ENCODE data around the gene DCTN2. TPM values are rescaled to one million over a fixed set of nuclear protein-coding genes. Genes with fewer than 3 reads are reported as not detected.
A peak's percentile ranks its signal among the peaks of the same experiment; 100 is the strongest.

DCTN2 gene
- total RNA-seq, 2 experiments from 2014 or later, result 39.6 TPM

DNA sequence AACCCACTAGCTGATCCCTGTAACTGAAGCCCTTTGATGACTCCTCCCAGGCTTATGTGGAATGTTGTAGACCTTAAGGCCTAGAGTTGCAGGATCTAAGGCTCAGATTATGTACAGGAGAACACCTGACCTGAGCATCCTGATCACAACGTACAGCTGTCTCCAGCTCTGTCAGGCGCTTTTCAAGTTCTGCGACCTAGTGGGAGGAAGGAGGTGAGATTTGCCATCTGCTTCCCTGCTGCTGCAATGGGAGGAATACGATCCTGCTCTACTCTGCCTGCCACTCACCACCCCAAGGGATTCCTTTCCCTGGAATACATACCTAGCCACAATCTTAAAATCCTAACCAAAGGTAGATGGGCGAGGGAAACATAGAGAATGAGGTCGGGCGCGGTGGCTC, 13.9 kb downstream of the DCTN2 start:
- DNase-seq (no peak), ATAC-seq (ENCODE audit: poor library complexity) (no peak)
- peaks cover 87% of the 10 kb centered on the region for H3K36me3 Mint-ChIP-seq (ENCODE audit: low read depth)
- H3K4me1 ChIP-seq (ENCODE audit: insufficient read depth, low read length), result no peaks in the 10 kb centered on the region
- H3K9me3 Mint-ChIP-seq, result no peaks in the 10 kb centered on the region
- no peak overlapping the region for H3K27ac ChIP-seq (ENCODE audit: low read depth in 1 of 2, low read length in 2 of 2)
- no peak overlapping the region for H3K4me3 ChIP-seq (ENCODE audit: low read length)
- peaks cover 73% of the 10 kb centered on the region for H3K36me3 ChIP-seq (ENCODE audit: insufficient read depth, low read length)
- intact Hi-C loops (cut with DNase I, micrococcal nuclease), result no loop called here
- no peaks in the 10 kb centered on the region for H3K9me3 ChIP-seq (ENCODE audit: control insufficient read depth in 1 of 2, insufficient read depth in 1 of 2, low read length in 2 of 2)
- ChIA-PET POLR2A (no interaction called here), CTCF (no interaction called here)
- no peaks in the 10 kb centered on the region for H3K27me3 Mint-ChIP-seq
- no peaks in the 10 kb centered on the region for H3K27me3 ChIP-seq (ENCODE audit: control insufficient read depth in 1 of 2, insufficient read depth in 2 of 2, low read length in 2 of 2)
- no peaks in the 10 kb centered on the region for H3K4me1 Mint-ChIP-seq (ENCODE audit: low read depth)
- H3K4me3 Mint-ChIP-seq, result no peak overlapping the region
- no peak overlapping the region for H3K27ac Mint-ChIP-seq
- TF ChIP-seq CTCF (IDR thresholded peaks at IDR 0.05), result no peak

DNA sequence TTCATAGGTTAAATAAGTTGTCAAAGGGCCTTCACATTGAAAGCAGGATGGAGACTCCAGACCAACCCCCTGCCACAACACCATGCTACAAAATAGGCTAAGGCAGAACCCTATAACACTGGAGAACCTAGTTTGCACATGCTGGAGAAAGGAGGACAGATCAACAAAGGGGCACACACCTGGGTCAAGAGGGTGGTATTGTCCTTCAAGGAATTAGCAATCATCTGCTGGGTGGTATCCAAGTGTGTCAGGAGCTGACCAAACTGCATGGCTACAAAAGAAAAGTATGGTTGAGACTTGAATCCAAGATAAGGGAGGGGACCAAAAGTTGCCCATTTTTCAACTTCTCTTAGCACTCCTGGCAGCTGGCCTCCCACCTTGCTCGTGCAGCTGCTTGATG, 15.2 kb downstream of the DCTN2 start:
- Mint-ChIP-seq H3K4me3 (no peak overlapping the region), H3K27ac (peak overlapping the region; percentile 33), H3K36me3 (ENCODE audit: low read depth) (peaks cover 94% of the 10 kb centered on the region), H3K4me1 (ENCODE audit: low read depth) (no peaks in the 10 kb centered on the region), H3K27me3 (no peaks in the 10 kb centered on the region), H3K9me3 (no peaks in the 10 kb centered on the region)
- H3K27me3 ChIP-seq (ENCODE audit: control insufficient read depth in 1 of 2, insufficient read depth in 2 of 2, low read length in 2 of 2), result no peaks in the 10 kb centered on the region
- ChIA-PET POLR2A (interaction anchor here (0.6 to 1.4 kb wide), 2 partner anchors 15 to 25 kb away, joined by 3 to 6 read pairs; partner anchors contain the start of gene DCTN2), CTCF (interaction anchor here (0.6 kb wide), 1 partner anchor 45 kb away, joined by 4 read pairs; no protein-coding TSS in a partner anchor)
- DNase-seq (no peak), ATAC-seq (ENCODE audit: poor library complexity) (no peak)
- intact Hi-C loops (cut with DNase I, micrococcal nuclease), result no loop called here
- TF ChIP-seq CTCF (IDR thresholded peaks at IDR 0.05), result no peak
- H3K27ac ChIP-seq (ENCODE audit: low read depth in 1 of 2, low read length in 2 of 2), result no peak overlapping the region
- peaks cover 84% of the 10 kb centered on the region for H3K36me3 ChIP-seq (ENCODE audit: insufficient read depth, low read length)
- no peaks in the 10 kb centered on the region for H3K9me3 ChIP-seq (ENCODE audit: control insufficient read depth in 1 of 2, insufficient read depth in 1 of 2, low read length in 2 of 2)
- peaks cover under 1% of the 10 kb centered on the region for H3K4me1 ChIP-seq (ENCODE audit: insufficient read depth, low read length)
- no peak overlapping the region for H3K4me3 ChIP-seq (ENCODE audit: low read length)

DNA sequence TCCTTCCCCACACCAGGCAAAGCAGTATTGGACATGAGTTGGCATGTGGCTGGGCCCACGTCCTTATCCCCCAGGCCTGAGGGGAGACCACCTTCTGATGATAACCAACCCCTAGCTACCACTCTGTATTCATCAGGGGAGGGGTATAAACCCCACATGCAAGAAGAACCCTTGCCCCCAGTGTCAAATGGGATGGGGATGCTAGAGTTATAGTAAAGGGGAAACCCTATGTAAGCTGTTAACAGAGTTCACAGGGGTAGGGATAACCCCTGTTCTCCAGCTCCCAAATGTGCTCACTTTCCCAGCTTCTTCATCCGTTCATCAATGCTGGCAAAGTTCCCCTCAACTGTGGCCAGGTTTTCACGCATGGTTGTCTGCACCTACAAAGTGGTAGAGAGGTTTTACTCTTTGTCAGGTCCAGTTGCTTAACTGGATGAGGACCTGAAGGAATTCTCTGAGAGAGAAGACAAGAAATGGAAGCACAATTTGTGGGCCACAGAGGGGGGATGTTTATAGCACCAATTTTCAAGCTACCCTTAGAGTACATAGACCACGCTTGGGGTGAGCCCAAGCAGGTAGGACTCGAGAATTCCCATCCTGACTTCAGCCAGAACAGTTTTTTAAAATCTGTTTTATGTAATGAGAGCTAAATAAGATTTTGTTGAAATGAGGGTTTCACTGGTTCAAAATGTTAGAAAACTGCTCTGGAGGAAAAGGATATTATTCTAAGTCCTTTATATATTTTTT, 16.4 kb downstream of the DCTN2 start:
- H3K27ac ChIP-seq (ENCODE audit: low read depth in 1 of 2, low read length in 2 of 2), result no peak overlapping the region
- Mint-ChIP-seq H3K9me3 (no peaks in the 10 kb centered on the region), H3K36me3 (ENCODE audit: low read depth) (peaks cover 90% of the 10 kb centered on the region), H3K4me1 (ENCODE audit: low read depth) (no peaks in the 10 kb centered on the region), H3K27ac (no peak overlapping the region), H3K27me3 (no peaks in the 10 kb centered on the region), H3K4me3 (no peak overlapping the region)
- DNase-seq (no peak), ATAC-seq (ENCODE audit: poor library complexity) (no peak)
- no peaks in the 10 kb centered on the region for H3K9me3 ChIP-seq (ENCODE audit: control insufficient read depth in 1 of 2, insufficient read depth in 1 of 2, low read length in 2 of 2)
- no peak overlapping the region for H3K4me3 ChIP-seq (ENCODE audit: low read length)
- H3K36me3 ChIP-seq (ENCODE audit: insufficient read depth, low read length), result peaks cover 95% of the 10 kb centered on the region
- ChIA-PET CTCF (no interaction called here), POLR2A (interaction anchor here (0.9 kb wide), 1 partner anchor 51 kb away, joined by 3 read pairs; the partner anchor contains the start of gene ARHGAP9)
- intact Hi-C loops (cut with DNase I, micrococcal nuclease), result no loop called here
- no peak for TF ChIP-seq CTCF (IDR thresholded peaks at IDR 0.05)
- H3K4me1 ChIP-seq (ENCODE audit: insufficient read depth, low read length), result peaks cover 10% of the 10 kb centered on the region
- H3K27me3 ChIP-seq (ENCODE audit: control insufficient read depth in 1 of 2, insufficient read depth in 2 of 2, low read length in 2 of 2), result no peaks in the 10 kb centered on the region
